GM21737 (cell line): ENCODE results near the gene ZNF180.
"Not testable (repeated sequence)": the region's sequence is repeated elsewhere in the genome, so short reads cannot be mapped to it uniquely, and the experiment has no call there.

Source experiments
- ATAC-seq: cut with Tn5 transposase; IDR thresholded peaks from one replicate; pipeline ENCODE4 v1.9.1; 2021; ENCODE audit warnings: mild to moderate bottlenecking, moderate library complexity; ENCODE audit not compliant: unreplicated experiment

ZNF180 gene

DNA sequence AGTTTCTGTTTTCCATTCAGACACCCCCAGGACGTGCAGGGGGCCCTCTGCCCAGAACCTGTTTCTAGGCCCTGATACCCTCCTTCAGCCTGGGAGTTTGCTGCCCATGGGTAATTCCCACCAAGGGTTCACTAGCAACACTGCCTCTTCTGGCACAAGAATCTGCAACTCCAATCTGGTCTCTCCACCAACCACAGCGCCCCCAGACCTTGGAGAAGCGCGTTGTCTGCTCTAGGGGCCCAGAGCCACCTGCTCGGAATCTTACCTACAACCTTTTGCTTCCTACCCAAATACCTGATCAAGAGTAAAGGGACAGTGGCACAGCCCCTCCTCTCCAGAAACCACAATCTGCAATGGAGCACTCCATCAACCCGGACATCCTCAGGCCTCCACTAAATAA, 763 bp downstream of the ZNF180 start:
- no peak for ATAC-seq

DNA sequence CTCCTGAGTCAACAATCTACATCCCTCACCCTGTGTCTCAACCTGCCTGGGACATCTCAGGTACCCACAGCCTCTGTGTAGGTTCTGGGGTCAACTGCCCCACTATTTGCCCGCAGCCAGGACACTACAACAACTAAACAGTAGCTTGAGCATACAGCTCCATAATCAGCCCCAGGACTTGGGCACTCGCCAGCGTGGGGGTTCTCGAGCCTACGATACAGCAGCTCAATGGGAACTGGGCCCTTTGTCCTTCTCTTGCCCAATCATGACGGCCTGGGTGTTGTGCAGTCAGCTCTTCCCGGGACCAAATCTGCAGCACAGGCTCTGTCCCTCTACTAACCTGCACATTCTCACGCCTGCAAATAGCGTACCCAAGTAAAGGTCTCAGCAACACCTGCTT, 1.3 kb downstream of the ZNF180 start:
- no peak for ATAC-seq

DNA sequence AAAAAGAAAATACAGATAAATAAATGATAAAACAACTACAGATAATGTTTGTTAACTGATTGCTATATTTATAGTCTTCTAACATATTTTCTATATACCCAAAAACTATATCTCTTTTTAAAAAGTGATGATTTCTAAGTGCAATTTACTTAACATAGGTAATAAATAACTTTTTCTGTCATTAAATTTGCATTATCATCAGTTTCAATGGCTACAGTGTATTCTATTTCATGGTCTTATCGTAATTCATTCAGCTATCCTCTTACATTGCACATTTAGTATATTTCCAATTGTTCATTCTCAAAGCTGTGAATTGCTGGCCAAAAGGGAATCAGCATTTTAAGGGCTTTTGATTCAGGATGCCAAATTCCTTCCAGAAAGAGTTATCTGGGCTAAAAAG, 3.6 kb downstream of the ZNF180 start:
- ATAC-seq: no peak

DNA sequence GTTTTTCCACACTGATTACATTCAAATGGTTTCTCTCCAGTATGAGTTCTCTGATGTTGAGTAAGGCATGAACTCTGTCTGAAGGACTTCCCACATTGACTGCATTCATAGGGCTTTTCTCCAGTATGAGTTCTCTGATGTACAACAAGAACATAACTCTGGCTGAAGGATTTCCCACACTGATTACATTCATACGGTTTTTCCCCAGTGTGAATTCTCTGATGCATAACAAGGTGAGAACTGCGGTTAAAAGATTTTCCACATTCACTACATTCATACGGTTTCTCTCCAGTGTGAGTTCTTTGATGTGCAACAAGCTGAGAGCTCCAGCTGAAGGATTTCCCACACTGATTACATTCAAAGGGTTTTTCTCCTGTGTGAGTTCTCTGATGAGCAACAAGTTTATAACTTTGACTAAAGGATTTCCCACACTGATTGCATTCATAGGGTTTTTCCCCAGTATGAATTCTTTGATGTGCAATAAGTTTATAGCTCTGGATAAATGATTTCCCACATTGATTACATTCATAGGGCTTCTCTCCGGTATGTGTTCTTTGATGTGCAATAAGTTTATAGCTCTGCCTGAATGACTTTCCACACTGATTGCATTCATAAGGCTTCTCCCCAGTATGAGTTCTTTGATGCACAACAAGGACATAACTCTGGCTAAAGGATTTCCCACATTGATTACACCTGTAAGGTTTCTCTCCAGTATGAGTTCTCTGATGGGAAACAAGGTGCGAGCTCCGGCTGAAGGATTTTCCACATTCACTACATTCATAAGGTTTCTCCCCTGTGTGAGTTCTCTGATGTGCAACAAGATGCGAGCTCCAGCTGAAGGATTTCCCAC, 23.5 kb downstream of the ZNF180 start:
- ATAC-seq: no peak

DNA sequence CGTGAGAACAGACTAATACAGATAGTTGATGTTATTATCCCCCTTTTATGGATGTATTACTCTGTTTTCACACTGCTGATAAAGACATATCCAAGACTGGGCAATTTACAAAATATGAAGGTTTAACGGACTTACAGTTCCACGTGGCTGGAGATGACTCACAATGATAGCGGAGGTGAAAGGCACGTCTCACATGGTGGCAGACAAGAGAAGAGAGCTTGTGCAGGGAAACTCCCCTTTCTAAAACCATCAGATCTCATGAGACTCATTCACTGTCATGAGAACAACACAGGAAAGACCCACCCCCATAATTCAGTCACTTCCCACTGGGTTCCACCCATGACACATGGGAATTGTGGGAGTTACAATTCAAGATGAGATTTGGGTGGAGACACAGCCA, 31.6 kb downstream of the ZNF180 start:
- ATAC-seq: not testable (repeated sequence)

DNA sequence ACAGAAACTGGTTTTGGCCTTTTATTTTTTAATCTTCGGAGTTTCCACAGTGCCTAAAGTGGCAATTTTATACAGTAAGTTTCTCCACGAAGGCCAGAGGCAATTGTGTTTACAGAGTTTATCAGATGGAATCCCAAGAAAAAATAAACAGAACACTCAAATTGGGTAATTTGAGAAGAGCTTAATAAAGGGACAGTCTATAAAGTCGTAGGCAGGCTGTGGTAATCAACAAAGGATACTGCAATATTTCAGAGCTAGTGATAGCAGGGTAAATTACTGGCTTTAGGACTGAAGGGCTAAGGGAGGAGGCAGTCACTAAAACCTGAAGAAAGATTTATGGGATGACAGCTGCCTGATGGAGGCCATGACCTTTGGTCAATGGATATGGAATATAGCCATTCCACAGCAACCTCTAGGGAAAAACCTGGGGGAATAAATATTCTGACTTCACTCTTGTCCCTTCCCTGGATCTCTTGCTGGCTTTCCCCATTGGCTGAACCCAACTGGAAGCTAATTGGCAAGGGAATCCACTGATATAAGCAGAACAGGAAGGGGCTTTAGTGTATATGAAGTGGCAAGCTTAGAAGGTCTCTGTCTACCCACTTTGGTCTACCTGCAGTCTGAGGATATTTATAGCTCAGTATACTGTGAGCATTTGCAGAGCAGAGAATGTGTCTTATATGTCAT, 37.6 kb downstream of the ZNF180 start:
- not testable (repeated sequence) for ATAC-seq

DNA sequence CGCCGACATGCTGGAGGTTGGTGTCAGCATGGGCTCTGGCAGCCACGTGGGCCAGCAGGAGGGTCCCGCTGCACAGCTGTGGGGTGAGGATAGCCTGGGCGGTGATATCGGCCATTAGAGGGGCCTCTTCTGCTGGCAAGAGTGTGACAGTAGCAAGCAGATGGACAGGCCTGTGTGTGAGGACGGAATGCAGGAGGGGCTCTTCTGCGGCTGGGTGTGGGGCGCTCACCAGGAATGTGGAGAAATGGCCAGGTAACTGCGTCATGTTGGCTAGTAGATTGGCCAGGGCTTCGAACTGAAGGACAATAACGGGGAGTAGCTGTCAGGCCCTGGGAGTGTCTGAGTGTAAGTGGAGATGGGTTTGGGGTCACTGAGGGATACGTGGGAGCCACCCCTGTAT, 44.3 kb downstream of the ZNF180 start:
- ATAC-seq: not testable (repeated sequence)

DNA sequence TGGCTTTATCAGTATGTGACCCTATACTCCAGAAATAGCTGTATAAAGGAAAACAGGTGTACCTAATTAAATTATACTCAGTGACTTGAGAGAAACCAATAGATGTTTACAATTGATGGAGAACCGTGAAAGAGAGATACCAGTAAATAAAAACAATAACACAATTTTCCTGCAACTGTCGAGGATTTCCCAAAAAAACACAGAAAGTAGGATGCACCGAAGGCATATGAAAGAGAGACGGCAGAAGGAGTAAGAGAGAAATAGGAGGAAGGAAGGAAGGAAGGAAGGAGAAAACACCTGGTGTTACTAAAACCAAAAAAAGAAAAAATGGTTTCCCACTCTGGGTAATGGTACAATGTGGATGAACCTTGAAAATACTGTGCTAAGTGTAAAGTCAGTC, 45.2 kb downstream of the ZNF180 start:
- no peak for ATAC-seq

DNA sequence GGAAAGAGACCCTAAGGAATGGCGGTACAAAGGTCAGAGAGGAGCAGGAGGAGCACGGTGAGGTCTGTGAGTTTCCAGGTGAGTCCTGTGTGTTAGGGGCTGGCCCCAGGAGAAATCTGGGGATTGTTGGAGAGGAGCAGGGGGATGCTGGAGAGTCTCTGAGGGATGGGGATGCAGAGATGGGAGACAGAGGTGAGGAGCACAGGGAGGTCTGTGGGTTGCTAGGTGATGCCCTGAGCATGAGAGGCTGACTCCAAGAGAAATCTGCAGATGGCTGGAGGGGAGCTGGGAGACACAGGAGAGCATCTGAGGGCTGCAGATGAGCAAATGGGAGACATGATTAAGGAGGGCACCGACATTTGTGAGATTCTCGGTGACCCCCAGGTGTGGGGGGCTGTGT, 48.0 kb downstream of the ZNF180 start:
- no peak for ATAC-seq

DNA sequence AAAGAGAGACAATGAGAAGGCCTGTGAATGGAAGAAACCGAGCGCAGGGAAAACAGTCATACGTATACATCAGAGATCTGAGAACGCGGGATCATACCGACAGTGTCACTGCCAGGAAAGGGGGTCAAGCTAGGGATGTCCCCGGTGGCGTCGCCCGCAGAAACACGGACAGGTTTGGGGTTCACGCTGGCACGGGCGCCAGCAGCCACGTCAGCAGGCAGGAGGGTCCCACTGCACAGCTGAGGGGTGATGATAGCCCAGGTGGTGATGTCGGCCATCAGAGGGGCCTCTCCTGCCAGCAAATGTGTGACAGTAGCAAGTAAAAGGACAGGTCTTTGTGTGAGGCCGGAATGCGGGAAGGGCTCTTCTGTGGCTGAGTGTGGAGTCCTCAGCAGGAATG, 48.6 kb downstream of the ZNF180 start:
- no peak for ATAC-seq

DNA sequence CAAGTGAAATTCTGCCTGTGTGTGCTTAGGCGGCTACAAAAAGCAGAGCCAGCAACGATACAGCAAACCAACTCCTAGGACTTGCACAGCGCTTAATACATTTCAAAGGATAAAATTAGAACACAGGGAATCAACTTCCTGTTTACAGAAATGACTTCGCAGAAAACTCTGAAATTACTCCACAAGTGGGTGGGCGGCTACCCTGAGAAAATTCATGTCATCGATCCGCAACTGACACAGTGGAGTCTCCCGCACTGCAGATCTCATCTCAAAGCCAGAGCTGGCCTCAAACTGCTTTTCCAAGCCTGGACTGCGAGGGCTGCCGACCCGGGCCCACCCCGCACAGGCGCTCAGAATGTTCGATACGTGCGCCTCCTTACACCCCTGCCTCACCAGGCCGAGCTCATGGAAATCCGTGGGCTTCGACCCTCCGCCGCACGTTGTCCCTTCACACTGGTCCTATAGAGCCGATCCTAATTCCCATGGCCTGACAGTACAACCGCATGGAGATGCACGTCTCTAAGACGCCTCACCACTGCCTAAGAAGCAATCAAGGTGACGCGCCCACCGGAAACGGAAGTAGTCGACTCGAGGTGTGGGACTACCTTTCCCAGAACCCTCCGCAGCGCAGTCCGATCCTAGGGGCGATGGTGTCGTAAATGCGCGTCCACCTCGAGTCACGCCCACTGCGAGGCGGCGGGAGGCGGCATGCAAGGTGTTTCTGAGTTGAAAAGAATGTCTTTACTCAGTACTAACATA, 52.2 kb downstream of the ZNF180 start, which contains the start of gene ZNF229:
Gene ZNF229, minus strand, starts transcription at position 557 of the 759 bp plus-strand sequence. CDS start 5,625 bp downstream, outside the sequence.
- no peak for ATAC-seq

DNA sequence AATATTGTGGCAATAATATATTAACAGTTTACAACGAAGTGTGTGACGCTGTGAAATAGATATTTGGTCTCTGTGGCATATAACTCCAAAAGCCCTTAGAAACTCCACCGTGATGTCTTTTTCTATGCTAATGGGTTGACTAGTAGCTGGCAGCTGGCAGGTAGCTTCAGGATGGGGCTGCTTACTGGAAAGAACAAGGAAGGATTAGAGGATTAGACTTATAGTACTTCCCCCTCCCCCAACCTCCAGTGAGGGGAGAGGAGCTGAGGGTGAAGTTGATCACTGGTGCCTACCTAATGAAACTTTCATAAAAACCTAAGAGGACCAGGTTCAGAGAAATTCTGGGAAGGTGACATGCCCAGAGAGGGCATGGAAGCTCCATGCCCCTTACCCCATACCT, 61.9 kb downstream of the ZNF180 start:
- no peak for ATAC-seq

DNA sequence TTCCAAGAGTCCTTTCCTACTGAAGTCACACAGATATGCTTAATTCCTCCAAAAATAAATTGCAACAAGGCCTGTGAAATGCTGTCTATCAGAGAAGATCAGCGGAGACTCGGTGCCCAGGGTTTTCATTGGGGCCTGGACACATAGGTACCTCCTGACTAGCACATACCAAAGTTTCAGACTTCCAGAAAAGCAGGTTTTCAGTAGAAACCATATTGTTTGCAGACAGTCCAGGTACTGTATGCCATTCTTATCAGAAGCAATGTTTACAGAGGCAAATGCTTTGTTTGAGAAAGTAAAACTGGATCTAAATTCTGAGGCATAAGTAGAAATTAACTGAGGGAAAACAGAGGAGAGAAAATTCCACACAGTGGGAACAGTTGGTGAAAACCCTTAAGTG, 64.9 kb downstream of the ZNF180 start:
- no peak for ATAC-seq

DNA sequence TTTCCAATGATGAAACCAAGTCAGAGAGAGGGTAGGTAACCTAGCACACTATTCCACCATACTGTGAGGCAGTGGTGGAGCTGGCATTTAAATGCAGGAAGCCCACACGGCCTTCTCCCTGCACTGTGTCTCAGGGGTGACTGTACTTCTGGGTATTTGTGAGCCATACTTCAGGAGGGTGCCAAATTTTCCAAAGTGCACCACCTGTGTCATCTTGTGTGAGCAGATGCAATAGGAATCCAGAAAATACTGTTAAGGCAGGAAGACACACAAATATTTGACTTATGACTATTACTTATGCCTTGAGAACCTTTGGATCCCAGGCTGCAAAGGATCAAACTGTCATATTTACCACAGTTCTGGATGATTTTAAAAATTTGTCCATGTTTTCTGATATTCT, 69.4 kb downstream of the ZNF180 start:
- ATAC-seq: no peak
